Neuronal stem cell (in vitro differentiated cells): ENCODE results near the gene NXPE4.

Experiments
- DNase-seq: peaks from one replicate; pipeline ENCODE4 v3.0.0-alpha.2; 2013; ENCODE audit warnings: low spot score
- H2AFZ ChIP-seq: one replicate; pipeline ENCODE4 v1.6.1; 2013; ENCODE audit warnings: mild to moderate bottlenecking, low read length, inconsistent platforms
- H2AK5ac ChIP-seq: 2 replicates; pipeline ENCODE4 v1.6.1; 2013; ENCODE audit warnings: low read depth, mild to moderate bottlenecking, inconsistent platforms, low read length, moderate library complexity, mixed read lengths
- H2BK120ac ChIP-seq: 2 replicates; pipeline ENCODE4 v1.6.1; 2013; ENCODE audit warnings: low read depth, mild to moderate bottlenecking, inconsistent platforms, low read length, moderate library complexity, mixed read lengths
- H2BK12ac ChIP-seq: one replicate; pipeline ENCODE4 v1.6.1; 2013; ENCODE audit warnings: low read length, inconsistent platforms
- H2BK15ac ChIP-seq: 2 replicates; pipeline ENCODE4 v1.6.1; 2013; ENCODE audit warnings: mild to moderate bottlenecking, low read length, inconsistent platforms, mixed read lengths
- H2BK5ac ChIP-seq: one replicate; pipeline ENCODE4 v1.6.1; 2013; ENCODE audit warnings: inconsistent platforms, mild to moderate bottlenecking, low read length, moderate library complexity
- H3K14ac ChIP-seq: one replicate; pipeline ENCODE4 v1.6.1; 2013; ENCODE audit warnings: low read length, inconsistent platforms
- H3K18ac ChIP-seq: 2 replicates; pipeline ENCODE4 v1.6.1; 2013; ENCODE audit warnings: low read length, inconsistent platforms
- H3K23ac ChIP-seq: 2 replicates; pipeline ENCODE4 v1.6.1; 2013; ENCODE audit warnings: low read depth, mild to moderate bottlenecking, mixed read lengths, low read length, inconsistent platforms; ENCODE audit not compliant: poor library complexity
- H3K27ac ChIP-seq: replicated peaks from 3 replicates; pipeline ENCODE4 v1.5.1; 2013; ENCODE audit warnings: low read length, inconsistent platforms
- H3K27me3 ChIP-seq, 3 experiments: 2 replicates each; pipeline ENCODE4 v1.6.1; 2013; ENCODE audit warnings: low read length in 3 of 3, mild to moderate bottlenecking in 2 of 3, inconsistent platforms in 1 of 3, low read depth in 1 of 3, mixed read lengths in 1 of 3, moderate library complexity in 1 of 3; ENCODE audit not compliant: control insufficient read depth in 3 of 3, insufficient read depth in 3 of 3
- H3K36me3 ChIP-seq, 2 donors: replicated peaks in 1 of 2; 2 replicates each; pipeline ENCODE4 v1.6.1; 2013; ENCODE audit warnings: low read length in 2 of 2; ENCODE audit not compliant: control insufficient read depth in 2 of 2, insufficient read depth in 2 of 2
- H3K4ac ChIP-seq: 2 replicates; pipeline ENCODE4 v1.6.1; 2013; ENCODE audit warnings: inconsistent platforms, mild to moderate bottlenecking, low read length, moderate library complexity
- H3K4me1 ChIP-seq, 2 donors: 1 replicate in 1 of 2; 2 replicates in 1 of 2; pipeline ENCODE4 v1.6.1; 2013; ENCODE audit warnings: low read length in 2 of 2, low read depth in 1 of 2; ENCODE audit not compliant: control insufficient read depth in 2 of 2, insufficient read depth in 1 of 2
- H3K4me2 ChIP-seq: one replicate; pipeline ENCODE4 v1.6.1; 2013; ENCODE audit warnings: mild to moderate bottlenecking, low read length, inconsistent platforms; ENCODE audit not compliant: insufficient read depth, poor library complexity, severe bottlenecking
- H3K4me3 ChIP-seq, 2 donors: 2 replicates each; pipeline ENCODE4 v1.5.1; 2013; ENCODE audit warnings: low read length in 2 of 2, mild to moderate bottlenecking in 2 of 2, inconsistent platforms in 1 of 2, moderate library complexity in 1 of 2
- H3K79me1 ChIP-seq: one replicate; pipeline ENCODE4 v1.6.1; 2013; ENCODE audit warnings: low read depth, mild to moderate bottlenecking, inconsistent platforms, low read length, moderate library complexity
- H3K9ac ChIP-seq: one replicate; pipeline ENCODE4 v1.6.1; 2013; ENCODE audit warnings: mild to moderate bottlenecking, low read depth, low read length, inconsistent platforms; ENCODE audit not compliant: poor library complexity
- H3K9me3 ChIP-seq, 2 donors: replicated peaks in 1 of 2; 2 replicates each; pipeline versions ENCODE3 to v1.6.1; 2013; ENCODE audit warnings: low read length in 2 of 2, mild to moderate bottlenecking in 2 of 2, inconsistent platforms in 1 of 2, low read depth in 1 of 2, mixed read lengths in 1 of 2, moderate library complexity in 1 of 2; ENCODE audit not compliant: control insufficient read depth in 2 of 2, insufficient read depth in 1 of 2
- H4K8ac ChIP-seq: one replicate; pipeline ENCODE4 v1.6.1; 2013; ENCODE audit warnings: low read depth, mild to moderate bottlenecking, inconsistent platforms, low read length, moderate library complexity
- H4K91ac ChIP-seq: one replicate; pipeline ENCODE4 v1.6.1; 2013; ENCODE audit warnings: low read length, low read depth, mild to moderate bottlenecking, inconsistent platforms; ENCODE audit not compliant: poor library complexity
- WGBS, 2 donors: extraction: QIAGEN DNeasy Blood & Tissue Kit; methylation state at CpG; one replicate each; pipeline ENCODE4 v1.1.7; 2013; ENCODE audit warnings: missing lambda C conversion rate in 2 of 2, mixed read lengths in 1 of 2; ENCODE audit not compliant: insufficient read length in 2 of 2, insufficient replicate concordance in 1 of 2; ENCODE audit errors: extremely low coverage in 2 of 2; 5-methylcytosine and 5-hydroxymethylcytosine counted together

NXPE4 gene

DNA sequence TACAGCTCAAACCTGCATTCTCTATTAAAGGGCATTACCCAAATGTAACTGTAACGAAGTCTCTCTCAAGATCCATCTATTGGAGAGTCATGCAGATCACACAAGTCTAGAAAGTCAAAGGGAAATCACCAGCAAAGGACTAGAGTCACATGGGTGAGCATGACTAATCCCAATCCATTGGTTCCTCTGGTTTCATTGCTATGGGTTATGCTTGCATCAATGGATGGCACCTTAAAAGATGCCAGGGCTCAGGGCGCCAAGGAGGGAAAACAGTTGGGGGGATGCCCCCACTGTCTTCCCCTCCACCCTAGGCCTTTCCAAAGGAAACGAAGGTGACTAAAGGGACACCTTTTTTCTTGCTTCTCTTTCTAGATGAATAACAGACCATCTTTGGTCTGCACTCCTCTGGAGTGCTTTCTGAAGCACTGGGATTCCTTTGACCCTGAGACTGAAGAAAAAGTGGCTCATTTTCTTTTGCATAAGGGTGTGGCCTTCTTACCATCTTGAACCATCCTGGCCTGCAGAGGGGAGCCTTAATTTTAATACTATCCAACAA, 8.1 kb downstream of the NXPE4 start:
- Histone ChIP-seq H3K9me3 (peaks cover 14 to 17% of the 10 kb centered on the region in 2 donors), H3K4me2 (no peak overlapping the region), H3K27me3 (no peaks in the 10 kb centered on the region), H3K18ac (no peak overlapping the region), H3K27ac (no peak overlapping the region), H2BK12ac (no peak overlapping the region), H3K79me1 (no peaks in the 10 kb centered on the region), H3K9ac (no peak overlapping the region), H3K4ac (no peak overlapping the region), H2AK5ac (no peak overlapping the region), H3K23ac (no peak overlapping the region), H3K14ac (no peak overlapping the region), H4K8ac (no peak overlapping the region), H3K4me3 (no peak overlapping the region), H4K91ac (no peak overlapping the region), H2BK5ac (no peak overlapping the region), H2BK15ac (no peak overlapping the region), H2BK120ac (no peak overlapping the region), H3K4me1 (no peaks in the 10 kb centered on the region), H3K36me3 (no peaks in the 10 kb centered on the region), H2AFZ (no peak overlapping the region)
- DNase-seq: no peak
- no CpG with 5 or more reads among the region's 3 CpGs for WGBS, 2 donors

DNA sequence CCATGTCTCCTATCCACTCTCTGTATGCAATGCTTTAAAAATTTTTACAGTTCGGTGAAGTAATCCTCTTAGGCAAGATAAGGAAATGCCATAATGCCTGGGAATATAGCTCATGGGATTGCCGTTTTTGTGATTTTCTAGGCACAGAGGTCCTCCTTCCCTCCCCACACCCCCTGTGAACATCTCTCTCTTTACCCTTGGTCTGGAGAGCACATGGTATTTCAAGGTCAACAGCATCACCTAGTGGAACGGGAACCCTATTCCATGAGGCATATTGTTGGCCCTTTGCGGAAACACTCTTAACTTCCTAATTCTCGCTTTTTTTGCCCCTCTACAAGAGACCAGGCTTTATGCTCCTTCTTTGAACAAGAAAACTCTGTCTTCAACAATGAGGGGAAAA, 8.8 kb downstream of the NXPE4 start:
- no peak overlapping the region for H2BK12ac ChIP-seq

DNA sequence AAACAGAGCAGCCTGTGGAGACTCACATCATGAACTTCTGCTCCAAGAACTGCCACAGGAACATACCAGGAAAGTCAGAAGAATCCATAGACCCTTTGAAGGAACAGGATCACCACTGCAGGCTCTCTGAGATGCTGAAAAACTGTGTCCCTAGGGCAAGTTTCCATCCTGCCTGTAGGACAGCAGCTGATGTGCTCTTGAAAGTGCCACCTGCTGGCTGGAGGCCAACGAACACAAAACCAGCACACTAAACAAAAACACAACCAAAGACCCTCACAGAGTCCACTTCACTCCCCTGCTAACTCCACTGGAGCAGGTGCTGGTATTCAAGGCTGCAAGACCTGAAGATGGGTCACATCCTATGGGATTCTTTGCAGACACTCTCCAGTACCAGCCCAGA, 23.9 kb downstream of the NXPE4 start:
- Histone ChIP-seq H2BK5ac (no peak overlapping the region), H2AK5ac (no peak overlapping the region), H4K91ac (no peak overlapping the region), H3K79me1 (no peaks in the 10 kb centered on the region), H2BK15ac (no peak overlapping the region), H4K8ac (no peak overlapping the region), H3K4ac (no peak overlapping the region), H3K4me3 (no peak overlapping the region), H3K18ac (no peak overlapping the region), H3K4me1 (peaks cover 0 to 5% of the 10 kb centered on the region in 2 donors), H3K9me3 (peaks cover 0 to 3% of the 10 kb centered on the region in 2 donors), H3K9ac (no peak overlapping the region), H3K27me3 (no peaks in the 10 kb centered on the region), H3K27ac (no peak overlapping the region), H3K23ac (no peak overlapping the region), H2BK12ac (no peak overlapping the region), H3K36me3 (no peaks in the 10 kb centered on the region), H3K14ac (no peak overlapping the region), H3K4me2 (no peak overlapping the region), H2AFZ (no peak overlapping the region), H2BK120ac (no peak overlapping the region)
- no peak for DNase-seq
- no CpG with 5 or more reads among the region's 1 CpG for WGBS, 2 donors

More for the DNA sequence above, 8.8 kb downstream of the NXPE4 start:
- WGBS, 2 donors: no CpG with 5 or more reads among the region's 5 CpGs
- H3K4me2 ChIP-seq: no peak overlapping the region
- no peak overlapping the region for H3K4ac ChIP-seq
- H3K9me3 ChIP-seq: peaks cover 14 to 17% of the 10 kb centered on the region in 2 donors
- H2AK5ac ChIP-seq: no peak overlapping the region
- H3K4me3 ChIP-seq: no peak overlapping the region
- DNase-seq: no peak
- no peak overlapping the region for H4K8ac ChIP-seq
- H2BK15ac ChIP-seq: no peak overlapping the region
- H3K27ac ChIP-seq: no peak overlapping the region
- H3K9ac ChIP-seq: no peak overlapping the region
- H2BK120ac ChIP-seq: no peak overlapping the region
- no peaks in the 10 kb centered on the region for H3K4me1 ChIP-seq
- no peaks in the 10 kb centered on the region for H3K36me3 ChIP-seq
- no peak overlapping the region for H3K14ac ChIP-seq
- no peak overlapping the region for H3K18ac ChIP-seq
- H3K23ac ChIP-seq: no peak overlapping the region
- no peak overlapping the region for H4K91ac ChIP-seq
- no peak overlapping the region for H2BK5ac ChIP-seq
- no peaks in the 10 kb centered on the region for H3K79me1 ChIP-seq
- H2AFZ ChIP-seq: no peak overlapping the region
- no peaks in the 10 kb centered on the region for H3K27me3 ChIP-seq

DNA sequence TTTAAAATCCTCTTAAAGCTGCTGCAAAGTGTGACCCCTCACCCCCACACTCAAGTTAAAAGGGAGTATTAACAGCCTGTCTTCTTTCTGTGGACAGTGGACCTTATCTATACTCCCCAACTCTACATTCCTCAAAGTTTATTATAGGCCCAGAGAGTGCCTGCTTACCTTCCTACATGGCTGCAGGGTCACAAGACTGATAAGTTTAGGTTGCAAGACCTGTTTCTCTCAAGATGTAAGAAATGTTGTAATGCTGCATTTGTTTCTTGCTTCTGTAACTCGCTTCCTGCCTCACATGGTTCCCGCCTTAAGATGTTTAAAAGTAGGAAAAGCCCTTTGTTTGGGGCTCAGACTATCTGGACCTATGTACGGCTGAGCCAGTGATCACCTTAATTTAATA, 25.8 kb downstream of the NXPE4 start:
- peaks cover 0 to 5% of the 10 kb centered on the region in 2 donors for H3K4me1 ChIP-seq
- H4K91ac ChIP-seq: no peak overlapping the region
- H3K9me3 ChIP-seq: peaks cover 0 to 3% of the 10 kb centered on the region in 2 donors
- DNase-seq: no peak
- no peak overlapping the region for H2BK12ac ChIP-seq
- no peak overlapping the region for H3K9ac ChIP-seq
- H2AFZ ChIP-seq: no peak overlapping the region
- H3K23ac ChIP-seq: no peak overlapping the region
- H4K8ac ChIP-seq: no peak overlapping the region
- no peak overlapping the region for H3K4me3 ChIP-seq
- no peak overlapping the region for H2AK5ac ChIP-seq
- no peak overlapping the region for H3K14ac ChIP-seq
- H3K4me2 ChIP-seq: no peak overlapping the region
- H3K36me3 ChIP-seq: no peaks in the 10 kb centered on the region
- WGBS, 2 donors: no CpG with 5 or more reads among the region's 3 CpGs
- H2BK15ac ChIP-seq: no peak overlapping the region
- no peaks in the 10 kb centered on the region for H3K79me1 ChIP-seq
- no peak overlapping the region for H3K27ac ChIP-seq
- H2BK5ac ChIP-seq: no peak overlapping the region
- H3K27me3 ChIP-seq: no peaks in the 10 kb centered on the region
- H3K4ac ChIP-seq: no peak overlapping the region
- H3K18ac ChIP-seq: no peak overlapping the region
- H2BK120ac ChIP-seq: no peak overlapping the region
